ENCODE data around the gene EWSR1.

The EWSR1 gene

GRCh38 chr22:29319072-29319471 is 51.0 kb downstream of the EWSR1 start:
- no peak for DNase-seq (ENCODE audit: low spot score)
- TF ChIP-seq CTCF (IDR thresholded peaks at IDR 0.05; ENCODE audit: extremely low read depth, insufficient read depth, missing control alignments), result no peak
- in situ Hi-C loops (cut with MboI; ENCODE audit: low pct_unique_long_range_greater_than_20kb, low sequenced_read_pairs, unreplicated experiment), result no loop called here

- TF ChIP-seq CTCF (IDR thresholded peaks at IDR 0.05; ENCODE audit: extremely low read depth, insufficient read depth, missing control alignments), result peak; percentile 12
- in situ Hi-C loops (cut with MboI; ENCODE audit: low pct_unique_long_range_greater_than_20kb, low sequenced_read_pairs, unreplicated experiment), result no loop called here
- no peak for DNase-seq (ENCODE audit: low spot score)
Observed at GRCh38 chr22:29320546-29320945, 52.5 kb downstream of the EWSR1 start.

DNA sequence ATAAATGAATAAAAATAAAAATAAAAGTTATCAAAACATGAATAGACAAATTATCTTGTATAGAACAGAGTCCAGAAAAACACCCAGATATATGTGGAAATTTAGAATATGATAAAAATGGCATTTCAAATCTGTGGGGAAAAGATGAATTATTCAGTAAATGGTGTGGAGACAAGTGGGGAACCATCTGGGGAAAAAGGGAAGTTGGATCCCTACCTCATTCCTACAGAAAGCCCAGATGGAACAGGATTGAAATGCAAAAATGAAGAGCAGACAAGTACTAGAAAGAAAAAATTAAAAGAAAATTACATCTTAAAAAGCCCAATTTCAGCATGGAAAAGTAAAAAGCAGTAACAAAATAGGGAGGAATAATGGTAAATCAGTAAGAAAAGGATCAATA is 55.6 kb downstream of the EWSR1 start:
- DNase-seq (ENCODE audit: low spot score), result no peak
- no peak for TF ChIP-seq CTCF (IDR thresholded peaks at IDR 0.05; ENCODE audit: extremely low read depth, insufficient read depth, missing control alignments)
- in situ Hi-C loops (cut with MboI; ENCODE audit: low pct_unique_long_range_greater_than_20kb, low sequenced_read_pairs, unreplicated experiment), result no loop called here

GRCh38 chr22:29325356-29325755 is 57.3 kb downstream of the EWSR1 start:
- in situ Hi-C loops (cut with MboI; ENCODE audit: low pct_unique_long_range_greater_than_20kb, low sequenced_read_pairs, unreplicated experiment), result no loop called here
- no peak for TF ChIP-seq CTCF (IDR thresholded peaks at IDR 0.05; ENCODE audit: extremely low read depth, insufficient read depth, missing control alignments)

DNA sequence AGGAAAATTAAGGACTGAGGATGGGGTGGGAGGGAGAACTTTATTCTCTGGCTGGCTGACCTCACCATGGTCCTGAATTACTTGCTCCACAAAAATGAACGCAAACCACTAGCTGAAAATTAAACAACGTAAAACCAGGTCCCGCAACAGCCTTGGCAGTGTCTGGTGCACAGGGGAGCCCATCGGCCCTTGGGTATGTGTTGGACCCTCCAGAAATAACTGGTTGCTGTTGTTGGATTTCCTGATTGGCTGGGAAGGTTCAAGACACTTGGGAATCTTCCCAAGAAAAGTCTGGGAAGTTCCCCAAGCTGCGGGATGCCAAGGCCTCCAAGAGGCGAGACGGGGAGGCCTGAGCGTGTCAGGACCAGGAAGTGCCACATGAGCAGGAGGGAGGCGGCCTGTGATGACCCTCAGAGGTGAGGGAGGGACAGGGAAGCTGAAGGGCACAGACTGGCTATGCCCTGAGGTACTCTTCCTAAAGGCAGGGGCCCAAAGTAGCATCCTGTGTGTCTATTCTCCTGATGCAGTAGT is 57.8 kb downstream of the EWSR1 start:
- DNase-seq (ENCODE audit: low spot score), result no peak
- in situ Hi-C loops (cut with MboI; ENCODE audit: low pct_unique_long_range_greater_than_20kb, low sequenced_read_pairs, unreplicated experiment), result no loop called here

More at GRCh38 chr22:29325356-29325755, 57.3 kb downstream of the EWSR1 start:
- no peak for DNase-seq (ENCODE audit: low spot score)

DNA sequence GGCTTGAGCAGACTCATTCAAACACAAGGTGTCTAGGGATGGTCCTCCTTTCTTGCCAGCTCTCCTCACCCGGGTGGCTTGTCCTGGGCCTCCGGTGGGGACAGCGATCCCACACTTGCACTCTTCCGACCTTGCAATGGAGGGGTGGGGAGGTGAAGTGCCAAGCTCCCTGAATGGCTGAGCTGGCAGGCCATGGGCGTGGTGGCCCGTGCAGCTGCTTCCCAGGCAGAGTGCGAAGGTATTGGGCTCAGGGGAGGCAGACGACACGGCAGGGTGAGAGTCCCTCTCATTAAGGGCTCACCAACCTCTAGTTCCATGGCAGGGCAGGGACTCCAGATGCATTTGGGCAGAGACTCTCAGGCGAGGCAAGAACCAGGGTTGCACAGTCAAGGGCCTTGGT is 58.4 kb downstream of the EWSR1 start:
- in situ Hi-C loops (cut with MboI; ENCODE audit: low pct_unique_long_range_greater_than_20kb, low sequenced_read_pairs, unreplicated experiment), result no loop called here
- DNase-seq (ENCODE audit: low spot score), result no peak
- TF ChIP-seq CTCF (IDR thresholded peaks at IDR 0.05; ENCODE audit: extremely low read depth, insufficient read depth, missing control alignments), result no peak

More for the DNA sequence above, 57.8 kb downstream of the EWSR1 start:
- TF ChIP-seq CTCF (IDR thresholded peaks at IDR 0.05; ENCODE audit: extremely low read depth, insufficient read depth, missing control alignments), result no peak

Measured in GM13977 (cell line).